Stimulated activated CD4-positive, alpha-beta T cell treated with anti-CD3 and anti-CD28 coated beads, Interleukin-1b, Interleukin-23, amount 100 ng/mL, for 1 hour (primary cell): ENCODE data around the gene CCDC110.

Experiments
- DNase-seq, 2 donors: peaks; one replicate each; pipeline ENCODE4 v3.0.0-alpha.2; 2020; ENCODE audit warnings: low read depth in 2 of 2

CCDC110 gene

GRCh38 chr4:185421366-185422124 lies 50.0 kb downstream of the CCDC110 start:
- DNase-seq, result no peak

- no peak for DNase-seq
Measured at GRCh38 chr4:185416955-185417354, 54.6 kb downstream of the CCDC110 start.

- no peak for DNase-seq
Measured at GRCh38 chr4:185412412-185412811, 59.1 kb downstream of the CCDC110 start.

GRCh38 chr4:185411849-185412248 lies 59.7 kb downstream of the CCDC110 start:
- DNase-seq, result no peak

- no peak for DNase-seq
Measured at GRCh38 chr4:185408432-185408831, 63.1 kb downstream of the CCDC110 start.

GRCh38 chr4:185405296-185405999 lies 66.1 kb downstream of the CCDC110 start:
- no peak for DNase-seq

- DNase-seq, result no peak
Measured at GRCh38 chr4:185404031-185404430, 67.5 kb downstream of the CCDC110 start.

GRCh38 chr4:185399466-185399865 lies 72.1 kb downstream of the CCDC110 start:
- no peak for DNase-seq

GRCh38 chr4:185398618-185399017 lies 72.9 kb downstream of the CCDC110 start:
- no peak for DNase-seq

- no peak for DNase-seq
Measured at GRCh38 chr4:185396724-185397385, 74.7 kb downstream of the CCDC110 start, which contains the start of gene ANKRD37. TSS of gene ANKRD37 (plus strand) at chr4:185396841. CDS start at chr4:185396924, 83 bp downstream.

GRCh38 chr4:185395956-185396723 lies 75.4 kb downstream of the CCDC110 start:
- peak; percentile 91 for DNase-seq

GRCh38 chr4:185395238-185395955 lies 76.1 kb downstream of the CCDC110 start, which contains the start of gene LRP2BP:
TSS of gene LRP2BP (minus strand) at chr4:185395924. CDS start at chr4:185378186, 17,738 bp downstream.
- DNase-seq, result no peak
